Upper lobe of right lung (tissue), 1 donor: ENCODE results near the gene ADGRV1. TPM values are rescaled to one million over a fixed set of nuclear protein-coding genes. Genes with fewer than 3 reads are reported as not detected.

Experiments used
- ATAC-seq: fragments of 200-7000 bp; cut with Tn5 transposase; one replicate; pipeline ENCODE4 v1.9.1; 2020; ENCODE audit warnings: mild to moderate bottlenecking, moderate library complexity
- DNase-seq: peaks from one replicate; pipeline ENCODE4 v3.0.0-alpha.2; 2020
- H3K27ac ChIP-seq: fragments of 200-600 bp; one replicate; pipeline ENCODE4 v1.8.0; 2022
- H3K27me3 ChIP-seq: fragments of 200-600 bp; one replicate; pipeline ENCODE4 v1.8.0; 2022; ENCODE audit warnings: mild to moderate bottlenecking
- H3K36me3 ChIP-seq: fragments of 200-600 bp; one replicate; pipeline ENCODE4 v1.8.0; 2022
- H3K4me1 ChIP-seq: fragments of 200-600 bp; one replicate; pipeline ENCODE4 v1.8.0; 2022
- H3K4me3 ChIP-seq: fragments of 200-600 bp; one replicate; pipeline ENCODE4 v1.8.0; 2022; ENCODE audit warnings: mild to moderate bottlenecking
- H3K9me3 ChIP-seq: fragments of 200-600 bp; one replicate; pipeline ENCODE4 v1.8.0; 2022
- intact Hi-C: fragments of 100-400 bp; cut with DNase I; formaldehyde crosslinking; loops from one replicate; pipeline ENCODE4 v1.11.0; 2022
- total RNA-seq: library from RNA; stranded (reverse); fragmentation: NEBNext Ultra II Directional; extraction: Animal tissue kit (Norgen Biotek cat#: 25700); gene quantifications from one replicate; pipeline ENCODE4 v1.2.1, GENCODE V29; 2021
- TF ChIP-seq, protein P1 (sequence below): fragments of 200-600 bp; IDR thresholded peaks from one replicate; pipeline ENCODE4 v1.8.0; 2022; ENCODE audit warnings: antibody characterized with exemption
- donor health status: DM: no; HTN: yes; CAD: no; lungs with severe emphysema.

The ADGRV1 gene
- total RNA-seq, 1 donor from 2014 or later, result 47.1 TPM

DNA sequence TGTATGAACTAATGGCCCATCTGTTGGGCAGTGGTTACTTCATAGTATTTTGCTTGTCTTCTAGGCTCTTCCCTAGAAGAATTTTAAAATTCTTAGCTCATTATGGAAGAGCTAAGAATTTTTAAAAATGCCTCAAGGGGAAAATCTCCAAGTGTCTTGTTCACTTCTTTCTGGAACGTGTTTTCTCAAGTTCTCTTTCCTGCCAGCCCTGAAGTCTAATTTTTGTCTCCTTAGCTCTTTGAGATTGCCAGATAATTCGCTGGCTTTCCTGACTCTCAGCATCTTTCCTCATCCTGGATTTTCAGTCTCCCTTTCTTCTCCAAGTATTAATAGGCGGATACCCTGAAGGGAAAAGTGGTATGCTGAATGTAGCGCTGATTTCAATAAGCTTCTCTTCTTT lies 429.1 kb downstream of the ADGRV1 start:
- ATAC-seq (no peak), DNase-seq (no peak)
- TF ChIP-seq, protein P1, sequence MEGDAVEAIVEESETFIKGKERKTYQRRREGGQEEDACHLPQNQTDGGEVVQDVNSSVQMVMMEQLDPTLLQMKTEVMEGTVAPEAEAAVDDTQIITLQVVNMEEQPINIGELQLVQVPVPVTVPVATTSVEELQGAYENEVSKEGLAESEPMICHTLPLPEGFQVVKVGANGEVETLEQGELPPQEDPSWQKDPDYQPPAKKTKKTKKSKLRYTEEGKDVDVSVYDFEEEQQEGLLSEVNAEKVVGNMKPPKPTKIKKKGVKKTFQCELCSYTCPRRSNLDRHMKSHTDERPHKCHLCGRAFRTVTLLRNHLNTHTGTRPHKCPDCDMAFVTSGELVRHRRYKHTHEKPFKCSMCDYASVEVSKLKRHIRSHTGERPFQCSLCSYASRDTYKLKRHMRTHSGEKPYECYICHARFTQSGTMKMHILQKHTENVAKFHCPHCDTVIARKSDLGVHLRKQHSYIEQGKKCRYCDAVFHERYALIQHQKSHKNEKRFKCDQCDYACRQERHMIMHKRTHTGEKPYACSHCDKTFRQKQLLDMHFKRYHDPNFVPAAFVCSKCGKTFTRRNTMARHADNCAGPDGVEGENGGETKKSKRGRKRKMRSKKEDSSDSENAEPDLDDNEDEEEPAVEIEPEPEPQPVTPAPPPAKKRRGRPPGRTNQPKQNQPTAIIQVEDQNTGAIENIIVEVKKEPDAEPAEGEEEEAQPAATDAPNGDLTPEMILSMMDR, result no peak
- H3K4me1 ChIP-seq, result no peaks in the 10 kb centered on the region
- no peak overlapping the region for H3K4me3 ChIP-seq
- H3K27me3 ChIP-seq, result no peaks in the 10 kb centered on the region
- no peaks in the 10 kb centered on the region for H3K36me3 ChIP-seq
- H3K9me3 ChIP-seq, result no peaks in the 10 kb centered on the region
- H3K27ac ChIP-seq, result no peak overlapping the region
- intact Hi-C loops, result no loop called here

DNA sequence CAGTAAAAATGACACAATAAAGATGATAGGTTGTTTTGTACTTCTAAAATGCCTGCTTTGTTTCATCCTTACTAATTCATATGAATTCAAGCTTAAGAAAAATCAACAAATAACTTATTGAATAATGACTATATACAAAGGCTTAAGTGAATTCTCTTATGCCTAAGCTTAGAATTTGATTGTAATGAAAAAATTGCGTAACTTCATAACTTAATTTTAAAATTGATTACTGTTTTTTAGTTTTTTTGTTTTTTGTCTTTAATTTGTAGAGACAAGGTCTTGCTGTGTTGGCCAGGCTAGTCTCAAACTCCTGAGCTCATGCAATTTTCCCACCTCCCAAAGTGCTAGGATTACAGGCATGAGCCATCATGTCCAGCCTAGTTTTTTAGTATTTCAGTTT lies 432.6 kb downstream of the ADGRV1 start:
- intact Hi-C loops, result no loop called here
- Histone ChIP-seq H3K27ac (no peak overlapping the region), H3K36me3 (no peaks in the 10 kb centered on the region), H3K4me1 (no peaks in the 10 kb centered on the region), H3K27me3 (no peaks in the 10 kb centered on the region), H3K9me3 (no peaks in the 10 kb centered on the region), H3K4me3 (no peak overlapping the region)
- no peak for ATAC-seq
- DNase-seq, result no peak
- TF ChIP-seq, protein P1, result no peak

DNA sequence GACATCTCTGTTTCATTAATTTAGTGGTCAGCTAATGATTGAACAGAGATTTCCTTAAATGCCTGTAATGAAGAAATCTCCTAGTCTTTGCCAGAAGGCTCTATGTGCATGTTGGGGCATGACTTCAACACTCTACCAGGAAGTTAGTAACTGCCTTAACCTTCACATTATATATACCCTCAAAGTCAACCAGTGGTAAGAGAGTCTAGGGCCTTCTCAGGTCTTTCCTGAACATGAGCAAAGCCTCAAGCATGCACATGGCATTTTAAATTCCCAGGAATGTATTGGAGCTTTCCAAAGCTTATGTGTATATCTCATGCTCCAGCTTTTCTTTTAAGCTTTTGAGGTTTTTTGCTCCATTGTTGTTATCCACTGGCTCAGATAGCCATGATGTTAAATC lies 436.2 kb downstream of the ADGRV1 start:
- Histone ChIP-seq H3K4me1 (no peaks in the 10 kb centered on the region), H3K4me3 (no peak overlapping the region), H3K27ac (no peak overlapping the region), H3K27me3 (no peaks in the 10 kb centered on the region), H3K36me3 (no peaks in the 10 kb centered on the region), H3K9me3 (no peaks in the 10 kb centered on the region)
- intact Hi-C loops, result no loop called here
- TF ChIP-seq, protein P1, result no peak
- ATAC-seq, result no peak
- DNase-seq, result no peak

DNA sequence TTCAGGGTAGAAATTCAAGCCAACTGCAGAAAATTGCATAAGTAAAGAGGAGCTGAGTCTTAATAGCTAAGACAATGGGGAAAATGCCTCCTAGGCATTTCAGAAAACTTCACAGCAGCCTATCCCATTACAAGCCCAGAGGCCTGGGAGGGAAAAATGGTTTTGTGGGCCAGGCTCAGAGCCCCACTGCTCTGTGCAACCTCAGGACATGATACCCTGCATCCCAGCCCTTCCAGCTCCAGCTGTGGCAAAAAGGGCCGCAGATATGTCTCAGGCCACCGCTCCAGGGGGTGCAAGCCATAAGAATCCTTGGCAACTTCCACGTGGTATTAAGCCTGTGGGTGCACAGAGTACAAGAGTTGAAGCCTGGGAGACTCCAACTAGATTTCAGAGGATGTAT lies 437.5 kb downstream of the ADGRV1 start:
- intact Hi-C loops, result no loop called here
- Histone ChIP-seq H3K36me3 (no peaks in the 10 kb centered on the region), H3K9me3 (no peaks in the 10 kb centered on the region), H3K27ac (no peak overlapping the region), H3K4me3 (no peak overlapping the region), H3K4me1 (no peaks in the 10 kb centered on the region), H3K27me3 (no peaks in the 10 kb centered on the region)
- TF ChIP-seq, protein P1, result no peak
- DNase-seq, result no peak
- no peak for ATAC-seq

DNA sequence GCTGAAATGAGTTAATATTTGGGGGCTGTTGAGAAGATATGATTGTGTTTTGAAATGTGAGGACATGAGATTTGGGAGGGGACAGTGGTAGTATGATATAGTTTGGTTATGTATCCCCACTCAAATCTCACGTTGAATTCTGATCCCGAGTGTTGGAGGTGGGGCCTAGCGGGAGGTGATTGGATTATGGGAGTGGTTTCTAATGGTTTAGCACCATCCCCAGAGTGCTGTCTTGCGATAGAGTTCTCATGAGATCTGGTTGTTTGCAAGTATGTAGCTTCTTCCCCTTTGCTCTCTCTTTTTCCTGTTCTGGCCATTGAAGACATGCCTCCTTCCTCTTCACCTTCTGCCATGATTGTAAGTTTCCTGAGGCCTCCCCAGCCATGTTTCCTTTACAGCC lies 438.5 kb downstream of the ADGRV1 start:
- DNase-seq (no peak), ATAC-seq (no peak)
- no peak overlapping the region for H3K27ac ChIP-seq
- no peaks in the 10 kb centered on the region for H3K36me3 ChIP-seq
- H3K9me3 ChIP-seq, result no peaks in the 10 kb centered on the region
- H3K27me3 ChIP-seq, result no peaks in the 10 kb centered on the region
- intact Hi-C loops, result no loop called here
- TF ChIP-seq, protein P1, result no peak
- no peaks in the 10 kb centered on the region for H3K4me1 ChIP-seq
- no peak overlapping the region for H3K4me3 ChIP-seq

DNA sequence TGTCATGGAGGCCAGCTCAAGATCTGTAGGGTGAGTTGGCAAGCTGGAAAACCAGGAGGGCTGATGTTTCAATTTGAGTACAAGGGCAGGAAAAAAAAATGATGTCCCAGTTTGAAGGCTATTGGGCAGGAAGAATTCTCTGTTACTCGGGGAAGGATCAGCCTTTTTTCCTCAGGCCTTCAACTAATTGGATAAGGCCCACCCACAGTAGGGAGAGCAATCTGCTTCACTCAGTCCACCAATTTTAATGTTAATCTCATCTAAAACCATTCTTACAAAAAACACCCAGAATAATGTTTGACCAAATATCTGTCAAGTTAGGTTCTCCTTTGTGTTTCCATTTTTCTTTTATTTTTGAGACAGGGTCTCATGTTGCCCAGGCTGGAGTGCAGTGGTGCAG lies 442.1 kb downstream of the ADGRV1 start:
- TF ChIP-seq, protein P1, result no peak
- Histone ChIP-seq H3K27me3 (no peaks in the 10 kb centered on the region), H3K27ac (no peak overlapping the region), H3K4me1 (no peaks in the 10 kb centered on the region), H3K9me3 (no peaks in the 10 kb centered on the region), H3K36me3 (no peaks in the 10 kb centered on the region), H3K4me3 (no peak overlapping the region)
- DNase-seq, result no peak
- ATAC-seq, result no peak
- intact Hi-C loops, result no loop called here
